GM21381 (cell line): ENCODE data around the gene HS2ST1.
A peak's percentile ranks its signal among the peaks of the same experiment; 100 is the strongest.
"Not testable (repeated sequence)": the region's sequence is repeated elsewhere in the genome, so short reads cannot be mapped to it uniquely, and the experiment has no call there.

Experiments used
- ATAC-seq: cut with Tn5 transposase; IDR thresholded peaks from one replicate; pipeline ENCODE4 v1.9.1; 2021; ENCODE audit warnings: mild to moderate bottlenecking, moderate library complexity; ENCODE audit not compliant: unreplicated experiment

The HS2ST1 gene

DNA sequence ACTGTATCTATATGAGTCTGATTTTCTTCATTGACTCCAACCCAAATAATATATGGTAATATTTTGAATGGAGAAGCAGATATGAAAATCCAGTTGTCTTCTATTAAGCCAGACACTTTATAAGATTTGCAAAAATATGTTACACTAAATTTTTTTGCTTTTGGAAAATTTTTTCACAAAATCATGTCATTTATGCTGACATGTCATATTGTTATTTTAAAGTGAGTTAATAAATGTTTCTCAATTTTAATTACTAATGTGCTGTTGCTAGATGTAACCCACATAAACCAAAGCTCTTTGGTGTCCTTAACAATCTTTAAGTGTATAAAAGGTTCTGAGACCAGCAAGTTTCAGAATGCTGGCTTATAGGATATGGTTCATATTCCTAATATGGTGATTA is 142.5 kb downstream of the HS2ST1 start:
- ATAC-seq: no peak

DNA sequence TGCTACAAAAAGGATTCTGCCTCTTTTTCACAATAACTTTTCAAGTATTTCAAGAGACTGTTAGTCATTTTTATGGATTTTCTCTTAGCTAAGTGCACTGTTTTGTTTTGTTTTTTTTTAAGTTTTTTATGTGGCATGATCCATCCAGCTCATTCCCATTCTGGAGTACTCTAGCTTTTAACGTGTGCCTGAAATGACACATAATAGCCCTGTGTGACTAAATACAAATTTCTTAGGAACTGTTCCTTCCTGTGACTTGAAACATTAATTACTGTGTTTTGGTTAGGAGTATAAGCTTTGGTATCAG is 143.9 kb downstream of the HS2ST1 start:
- ATAC-seq: no peak

DNA sequence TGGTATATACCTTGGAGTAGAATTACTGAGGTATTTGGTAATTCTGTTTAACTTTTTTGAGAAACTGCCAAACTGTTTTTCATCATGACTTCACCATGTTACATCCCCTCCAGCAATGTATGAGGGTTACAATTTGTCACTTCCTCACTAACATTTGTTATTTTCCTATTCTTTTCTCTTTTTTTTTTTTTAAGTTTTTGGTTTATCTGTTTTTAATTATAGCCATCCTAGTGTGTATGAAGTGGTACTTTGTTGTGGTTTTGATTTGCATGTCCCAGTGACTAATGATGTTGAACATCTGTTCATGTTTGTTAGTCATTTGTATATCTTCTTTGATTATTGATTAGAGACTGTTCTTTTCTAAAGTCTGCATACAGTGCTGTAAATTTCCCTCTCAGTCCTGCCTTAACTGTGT is 147.3 kb downstream of the HS2ST1 start:
- peak; percentile 48 for ATAC-seq

- ATAC-seq: no peak
These were observed 148.3 kb downstream of the HS2ST1 start for GRCh38 chr1:87062687-87063086.

GRCh38 chr1:87064309-87064708 is 149.9 kb downstream of the HS2ST1 start:
- no peak for ATAC-seq

DNA sequence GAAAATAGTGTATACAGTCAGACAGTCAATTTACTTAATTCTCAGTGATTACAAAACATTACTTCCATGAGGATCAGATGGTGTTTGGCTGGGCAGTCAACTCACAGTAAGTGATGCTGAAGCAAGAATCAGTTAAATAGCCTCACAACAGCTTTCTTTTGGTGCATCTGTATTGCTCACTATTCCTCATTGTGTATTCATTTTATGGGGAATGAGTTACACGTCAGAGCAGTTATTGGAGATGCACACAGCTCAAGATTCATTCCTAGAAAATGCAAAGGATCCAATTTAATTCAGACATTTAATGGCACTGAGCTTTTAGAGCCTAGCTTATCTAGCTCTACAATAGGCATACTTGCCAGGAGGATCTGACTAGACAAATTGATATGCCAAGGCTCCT is 150.6 kb downstream of the HS2ST1 start:
- ATAC-seq: no peak

GRCh38 chr1:87066708-87067107 is 152.3 kb downstream of the HS2ST1 start:
- not testable (repeated sequence) for ATAC-seq

DNA sequence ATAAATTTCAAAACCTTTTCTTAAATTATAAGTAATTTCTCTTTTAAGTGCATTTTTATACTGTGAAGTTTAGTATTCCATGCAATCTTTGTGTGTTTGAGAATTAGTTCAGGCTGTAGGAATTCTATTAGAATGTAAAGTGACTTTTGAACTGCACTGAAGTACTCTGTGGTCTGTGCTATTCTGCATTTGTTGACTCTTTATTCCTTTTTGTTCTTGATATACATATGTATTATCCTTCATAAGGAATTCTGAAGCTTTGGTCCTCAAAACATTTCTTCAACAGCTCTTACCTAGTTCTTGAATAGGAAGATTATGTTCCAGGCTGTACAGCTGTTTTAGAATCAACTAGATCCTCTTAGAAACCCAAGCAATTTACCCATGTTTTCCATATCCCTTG is 158.0 kb downstream of the HS2ST1 start:
- no peak for ATAC-seq

DNA sequence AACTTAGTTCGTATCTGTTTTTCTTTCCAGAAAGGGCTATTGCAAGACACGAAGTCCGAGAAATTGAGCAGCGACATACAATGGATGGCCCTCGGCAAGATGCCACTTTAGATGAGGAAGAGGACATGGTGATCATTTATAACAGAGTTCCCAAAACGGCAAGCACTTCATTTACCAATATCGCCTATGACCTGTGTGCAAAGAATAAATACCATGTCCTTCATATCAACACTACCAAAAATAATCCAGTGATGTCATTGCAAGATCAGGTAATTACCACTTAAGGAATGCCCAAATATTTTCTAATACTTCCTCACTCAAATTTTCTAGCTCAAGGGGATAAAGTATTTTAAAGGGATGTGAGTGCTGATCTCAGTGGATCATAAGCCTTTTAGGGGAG is 158.5 kb downstream of the HS2ST1 start:
- no peak for ATAC-seq

- no peak for ATAC-seq
These were observed 159.8 kb downstream of the HS2ST1 start for GRCh38 chr1:87074001-87074795.

DNA sequence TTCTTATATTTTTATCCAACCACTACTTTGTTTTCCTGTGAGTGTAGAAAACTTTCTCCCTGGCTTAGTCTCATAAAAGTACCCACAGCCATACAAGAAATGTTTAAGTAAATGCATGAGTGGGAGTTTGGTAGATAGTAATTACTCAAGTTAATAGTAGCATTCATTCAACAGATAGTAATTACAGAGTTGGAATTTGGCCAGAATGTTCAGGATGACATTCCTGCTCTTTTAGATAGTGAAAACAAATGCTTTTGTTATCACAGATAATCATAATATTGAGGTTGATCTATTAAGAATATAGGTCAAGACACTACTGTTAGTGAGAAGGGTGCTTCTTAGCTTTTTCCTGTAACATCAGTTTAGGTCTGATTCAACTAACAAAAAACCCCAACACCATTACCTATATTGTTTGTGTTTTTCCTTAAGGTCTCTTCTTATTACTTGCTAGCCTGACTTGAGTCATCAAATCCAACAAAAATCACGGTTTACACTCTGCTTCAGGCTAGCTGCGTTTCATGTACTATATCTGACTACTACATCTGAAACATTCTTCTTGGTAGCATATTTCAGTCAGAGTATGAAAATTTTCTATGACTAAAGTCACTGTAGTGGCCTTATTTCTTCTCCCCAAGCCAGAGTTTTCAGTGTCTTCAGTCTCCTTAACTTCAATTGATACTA is 163.7 kb downstream of the HS2ST1 start:
- peak; percentile 46 for ATAC-seq

DNA sequence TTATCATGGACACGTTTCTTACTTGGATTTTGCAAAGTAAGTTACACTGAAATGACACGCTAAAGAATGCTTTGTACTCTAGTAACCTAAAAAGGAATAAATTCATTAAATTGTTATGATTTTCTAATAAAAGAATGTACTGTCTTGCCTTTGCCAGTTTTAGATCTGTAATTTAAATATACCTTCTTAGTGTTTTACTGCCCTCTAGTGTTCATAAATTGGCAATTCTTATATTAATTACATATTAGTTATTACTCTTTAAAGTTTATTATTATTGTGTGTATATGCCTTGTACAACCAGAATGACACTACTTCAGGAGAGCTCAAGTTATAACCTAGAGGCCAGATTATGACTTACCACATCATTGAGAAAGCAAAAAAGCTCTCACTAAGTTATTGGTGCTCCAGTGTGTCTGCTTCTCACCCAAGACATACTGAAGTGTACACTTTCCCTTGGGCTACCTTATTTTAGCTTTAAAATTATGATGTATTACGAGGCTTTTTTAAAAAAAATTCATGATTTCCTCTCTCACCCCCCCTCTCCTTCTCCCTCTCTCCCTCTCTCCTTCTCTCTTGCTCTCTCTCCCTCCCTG is 169.9 kb downstream of the HS2ST1 start:
- no peak for ATAC-seq

- no peak for ATAC-seq
These were observed 171.7 kb downstream of the HS2ST1 start for GRCh38 chr1:87086120-87086519.

DNA sequence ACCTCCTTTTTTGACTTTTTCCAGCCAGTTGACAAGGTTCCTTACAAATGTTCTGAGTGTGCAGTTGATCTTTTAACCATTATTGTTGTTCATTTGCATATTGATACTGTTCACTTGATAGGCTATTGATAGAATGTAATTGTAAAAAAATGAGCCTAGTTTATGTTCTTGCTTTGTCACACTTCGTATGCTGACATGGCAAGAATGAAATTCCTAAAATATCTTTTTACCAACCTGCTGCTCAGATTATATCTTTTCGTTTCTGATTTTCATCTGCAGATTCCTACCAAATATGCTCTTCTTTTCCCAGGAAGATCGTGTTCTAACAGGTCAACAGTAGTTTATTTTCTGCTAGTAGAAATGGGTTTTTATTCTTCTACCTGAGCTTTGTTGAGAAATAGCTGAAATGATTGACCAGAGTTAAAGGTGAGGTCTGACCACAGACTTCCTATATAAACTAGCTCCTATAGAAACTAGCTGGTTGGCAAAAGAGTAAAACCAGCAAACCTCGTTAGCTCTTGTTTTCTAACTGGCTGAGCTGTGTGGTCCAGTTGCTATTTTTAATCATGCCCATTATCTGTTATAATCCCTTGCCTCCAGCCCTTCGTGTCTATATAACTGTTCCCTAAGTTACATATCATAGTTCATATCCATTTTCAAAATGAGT is 174.8 kb downstream of the HS2ST1 start:
- no peak for ATAC-seq

- no peak for ATAC-seq
These were observed 175.4 kb downstream of the HS2ST1 start for GRCh38 chr1:87089823-87090222.

GRCh38 chr1:87091425-87091824 is 177.0 kb downstream of the HS2ST1 start:
- no peak for ATAC-seq

GRCh38 chr1:87092846-87093245 is 178.4 kb downstream of the HS2ST1 start:
- ATAC-seq: no peak

DNA sequence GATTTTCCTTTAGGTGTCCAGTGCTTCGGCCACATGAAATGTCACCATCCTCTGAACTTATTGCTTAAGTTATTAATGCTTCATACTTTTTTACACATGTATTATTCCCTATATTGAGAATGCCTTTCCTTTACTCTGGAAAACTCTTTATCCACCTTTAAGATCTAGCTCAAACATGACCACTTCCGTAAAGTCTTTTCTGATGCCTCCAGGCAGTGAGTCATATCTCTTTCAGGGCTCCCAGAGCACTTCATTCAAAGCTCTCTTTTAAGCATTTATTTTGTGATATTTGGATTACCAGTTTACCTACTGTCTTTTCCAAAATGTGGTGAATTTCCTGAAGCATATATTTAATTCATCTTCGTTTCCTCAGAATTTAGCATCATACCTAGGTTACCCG is 178.9 kb downstream of the HS2ST1 start:
- no peak for ATAC-seq

DNA sequence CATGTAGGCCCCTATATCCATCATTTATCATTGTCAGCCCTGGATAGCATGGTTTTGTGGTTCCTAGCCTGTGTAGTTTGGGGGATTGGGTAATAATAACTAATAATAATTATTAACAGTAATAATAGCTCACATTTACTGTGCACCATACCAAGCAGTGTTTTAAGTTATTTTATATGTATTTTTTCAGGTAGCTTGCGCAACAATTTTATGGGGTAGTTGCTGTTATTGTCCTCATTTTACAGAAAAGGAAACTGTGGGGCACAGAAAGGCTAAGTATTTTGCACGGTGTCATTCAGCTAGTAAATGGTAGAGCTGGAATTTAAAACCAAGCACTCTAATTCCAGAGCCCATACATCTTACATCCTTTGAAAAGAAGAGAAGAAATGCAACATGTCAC is 179.8 kb downstream of the HS2ST1 start:
- ATAC-seq: no peak

- ATAC-seq: no peak
These were observed 185.8 kb downstream of the HS2ST1 start for GRCh38 chr1:87100271-87100670.

GRCh38 chr1:87103074-87103473 is 188.6 kb downstream of the HS2ST1 start:
- no peak for ATAC-seq

GRCh38 chr1:87104140-87104539 is 189.7 kb downstream of the HS2ST1 start:
- ATAC-seq: no peak
